Heart left ventricle (tissue), 13 donors: ENCODE data around the gene NOL3.

Experiments used
- POLR2A ChIP-seq, 2 donors: fragments of 450-650 bp; IDR thresholded peaks; one replicate each; pipeline ENCODE4 v1.6.1; 2017; ENCODE audit warnings: antibody characterized with exemption in 2 of 2, mild to moderate bottlenecking in 2 of 2, moderate library complexity in 2 of 2
- TF ChIP-seq, protein P1 (sequence below), 12 donors: fragments of 200-600 bp; sonication (generic) in 4 of 12; IDR thresholded peaks; one replicate each; pipeline versions ENCODE4 v1.5.0 to v1.8.0; 2018 to 2022; ENCODE audit warnings: antibody characterized with exemption in 12 of 12, mild to moderate bottlenecking in 5 of 12
- donor health status: ischemic (EF 13 %, LVEDD 7.1; RV severe dilation, severe dysfunction).
- donor health status: DM: no; HTN: yes; CAD: no.
- donor health status: DM: no; HTN: no; CAD: no.
- donor health status: ischemic (EF 25% LVEDD 6.9; RV normal size, moderate dysfunction).
- donor health status: ischemic (EF 25% LVEDD 5.7; RV mildly dilated, moderate dysfunction).
- donor health status: ischemic (EF 35%, LVEDD 5.7; RV mildly dilated, moderate dysfunction).
- donor health status: nonischemic (EF 11% LVEDD 7.7; RV severe dilation, severe dysfunction).
- donor health status: DM: yes; HTN: yes; CAD: no.
- donor health status: PGD.
- donor health status: ischemic (EF 29% LVEDD 5.4; RV normal size, mild dysfunction).
- donor health status: nonischemic (EF 23%, LVEDD 6.1; RV moderate dilation, normal function).

DNA sequence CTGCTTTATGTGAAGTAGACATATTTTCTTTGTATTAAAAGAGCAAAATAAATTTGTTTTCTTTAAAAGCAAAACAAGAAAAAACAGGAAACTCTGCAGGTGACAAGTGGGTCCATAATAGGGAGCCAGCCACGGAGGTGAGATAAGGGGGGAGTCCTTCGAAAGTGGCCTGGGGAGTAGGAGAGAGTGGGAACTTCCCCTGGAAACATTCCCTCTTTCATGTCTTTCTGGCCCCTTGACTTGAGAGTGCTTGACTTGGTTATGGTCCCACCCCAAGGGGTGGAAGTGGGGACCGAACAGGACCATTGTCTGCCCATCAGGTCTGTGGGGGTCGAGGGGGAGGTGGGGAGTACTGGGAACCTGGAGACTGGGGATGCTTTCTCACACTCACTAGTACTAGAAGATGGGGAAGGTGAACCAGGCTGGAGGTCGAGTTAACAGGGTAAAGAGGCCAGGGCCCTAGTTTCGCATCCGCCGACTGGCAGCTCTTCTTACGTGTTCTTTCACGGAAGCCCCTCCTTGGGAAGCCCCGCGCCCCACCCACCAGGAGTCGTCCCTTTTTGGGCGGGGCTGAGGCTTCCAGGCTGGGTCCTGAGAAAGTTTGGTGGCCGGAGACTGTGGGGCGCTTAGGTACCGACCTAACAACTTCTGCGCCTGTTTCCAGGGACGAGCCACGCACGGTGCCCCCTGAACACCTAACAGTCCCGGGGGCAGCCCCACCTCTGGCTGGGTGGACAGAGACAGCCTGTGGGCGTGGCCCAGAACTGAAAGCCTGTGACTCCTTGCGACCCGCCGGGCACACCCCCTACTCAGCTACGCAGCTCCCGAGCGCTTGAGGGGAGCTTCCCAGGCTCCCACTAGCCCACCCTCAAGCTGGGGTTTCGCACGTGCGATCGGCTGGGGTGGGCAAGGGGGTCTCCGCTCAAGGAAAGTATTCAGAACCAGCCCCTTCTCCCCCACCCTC, 11.4 kb upstream of the NOL3 start:
- TF ChIP-seq, protein P1, sequence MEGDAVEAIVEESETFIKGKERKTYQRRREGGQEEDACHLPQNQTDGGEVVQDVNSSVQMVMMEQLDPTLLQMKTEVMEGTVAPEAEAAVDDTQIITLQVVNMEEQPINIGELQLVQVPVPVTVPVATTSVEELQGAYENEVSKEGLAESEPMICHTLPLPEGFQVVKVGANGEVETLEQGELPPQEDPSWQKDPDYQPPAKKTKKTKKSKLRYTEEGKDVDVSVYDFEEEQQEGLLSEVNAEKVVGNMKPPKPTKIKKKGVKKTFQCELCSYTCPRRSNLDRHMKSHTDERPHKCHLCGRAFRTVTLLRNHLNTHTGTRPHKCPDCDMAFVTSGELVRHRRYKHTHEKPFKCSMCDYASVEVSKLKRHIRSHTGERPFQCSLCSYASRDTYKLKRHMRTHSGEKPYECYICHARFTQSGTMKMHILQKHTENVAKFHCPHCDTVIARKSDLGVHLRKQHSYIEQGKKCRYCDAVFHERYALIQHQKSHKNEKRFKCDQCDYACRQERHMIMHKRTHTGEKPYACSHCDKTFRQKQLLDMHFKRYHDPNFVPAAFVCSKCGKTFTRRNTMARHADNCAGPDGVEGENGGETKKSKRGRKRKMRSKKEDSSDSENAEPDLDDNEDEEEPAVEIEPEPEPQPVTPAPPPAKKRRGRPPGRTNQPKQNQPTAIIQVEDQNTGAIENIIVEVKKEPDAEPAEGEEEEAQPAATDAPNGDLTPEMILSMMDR (IDR thresholded peaks at IDR 0.05) = no peak
- TF ChIP-seq POLR2A (IDR thresholded peaks at IDR 0.05) = no peak
